ENCODE results near the gene HTRA1.

Gene HTRA1

GRCh38 chr10:122454071-122454470, 7.3 kb upstream of the HTRA1 start:
- no peak for TF ChIP-seq REST (IDR thresholded peaks at IDR 0.05; ENCODE audit: insufficient read depth in 1 of 2, low read depth in 2 of 2, low read length in 2 of 2)
- TF ChIP-seq SIN3A (IDR thresholded peaks at IDR 0.05; ENCODE audit: borderline replicate concordance, insufficient read depth, low read length): no peak
- no peak for TF ChIP-seq TAF1 (IDR thresholded peaks at IDR 0.05; ENCODE audit: borderline replicate concordance, insufficient read depth, low read length)
- no peak for TF ChIP-seq POLR2AphosphoS5 (IDR thresholded peaks at IDR 0.05; ENCODE audit: low read depth, low read length)
- TF ChIP-seq FOXP2 (optimal IDR thresholded peaks at IDR 0.05; ENCODE audit: borderline replicate concordance, extremely low read depth, extremely low read length, insufficient read depth): no peak

DNA sequence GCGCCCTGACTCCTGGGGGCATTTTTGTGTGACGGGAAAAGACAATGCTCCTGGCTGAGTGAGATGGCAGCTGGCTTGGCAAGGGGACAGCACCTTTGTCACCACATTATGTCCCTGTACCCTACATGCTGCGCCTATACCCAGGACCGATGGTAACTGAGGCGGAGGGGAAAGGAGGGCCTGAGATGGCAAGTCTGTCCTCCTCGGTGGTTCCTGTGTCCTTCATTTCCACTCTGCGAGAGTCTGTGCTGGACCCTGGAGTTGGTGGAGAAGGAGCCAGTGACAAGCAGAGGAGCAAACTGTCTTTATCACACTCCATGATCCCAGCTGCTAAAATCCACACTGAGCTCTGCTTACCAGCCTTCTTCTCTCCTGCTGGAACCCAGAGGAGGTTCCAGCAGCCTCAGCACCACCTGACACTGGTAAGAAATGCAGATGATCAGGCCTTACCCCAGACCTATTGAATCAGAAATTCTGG, 6.7 kb upstream of the HTRA1 start, which contains the start of gene ARMS2:
Gene ARMS2, plus strand, starts transcription at position 51 of the 478 bp plus-strand sequence. Its CDS starts 75 bp downstream, at position 126.
- TF ChIP-seq SIN3A (IDR thresholded peaks at IDR 0.05; ENCODE audit: borderline replicate concordance, insufficient read depth, low read length): no peak
- TF ChIP-seq POLR2AphosphoS5 (IDR thresholded peaks at IDR 0.05; ENCODE audit: low read depth, low read length): no peak
- TF ChIP-seq FOXP2 (optimal IDR thresholded peaks at IDR 0.05; ENCODE audit: borderline replicate concordance, extremely low read depth, extremely low read length, insufficient read depth): no peak
- no peak for TF ChIP-seq TAF1 (IDR thresholded peaks at IDR 0.05; ENCODE audit: borderline replicate concordance, insufficient read depth, low read length)
- TF ChIP-seq REST (IDR thresholded peaks at IDR 0.05; ENCODE audit: insufficient read depth in 1 of 2, low read depth in 2 of 2, low read length in 2 of 2): no peak

GRCh38 chr10:122455376-122456079, 5.8 kb upstream of the HTRA1 start:
- TF ChIP-seq TAF1 (IDR thresholded peaks at IDR 0.05; ENCODE audit: borderline replicate concordance, insufficient read depth, low read length) (no peak), POLR2AphosphoS5 (IDR thresholded peaks at IDR 0.05; ENCODE audit: low read depth, low read length) (no peak), REST (IDR thresholded peaks at IDR 0.05; ENCODE audit: insufficient read depth in 1 of 2, low read depth in 2 of 2, low read length in 2 of 2) (no peak), SIN3A (IDR thresholded peaks at IDR 0.05; ENCODE audit: borderline replicate concordance, insufficient read depth, low read length) (no peak), FOXP2 (optimal IDR thresholded peaks at IDR 0.05; ENCODE audit: borderline replicate concordance, extremely low read depth, extremely low read length, insufficient read depth) (no peak)

DNA sequence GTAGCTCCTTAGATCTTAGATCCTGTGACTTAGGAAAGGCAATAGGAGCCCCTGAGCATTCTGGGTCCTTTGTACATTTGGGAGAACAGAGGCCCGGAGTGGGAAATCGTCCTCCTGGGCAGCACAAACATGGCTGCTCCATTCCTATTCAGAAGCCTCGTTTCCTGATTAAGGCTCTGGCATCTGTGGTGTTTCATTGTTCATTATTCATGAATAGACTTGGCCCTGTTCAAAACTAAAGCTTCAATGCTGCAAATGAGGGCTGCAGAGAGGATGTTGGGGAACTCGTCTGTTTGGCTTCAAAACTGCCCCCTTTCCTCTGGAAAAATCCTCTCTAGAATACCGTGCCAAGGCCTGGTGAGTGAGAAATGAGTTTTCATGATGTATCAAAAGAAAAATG, 3.4 kb upstream of the HTRA1 start:
- TF ChIP-seq TAF1 (IDR thresholded peaks at IDR 0.05; ENCODE audit: borderline replicate concordance, insufficient read depth, low read length): no peak
- TF ChIP-seq FOXP2 (optimal IDR thresholded peaks at IDR 0.05; ENCODE audit: borderline replicate concordance, extremely low read depth, extremely low read length, insufficient read depth): no peak
- TF ChIP-seq SIN3A (IDR thresholded peaks at IDR 0.05; ENCODE audit: borderline replicate concordance, insufficient read depth, low read length): no peak
- no peak for TF ChIP-seq POLR2AphosphoS5 (IDR thresholded peaks at IDR 0.05; ENCODE audit: low read depth, low read length)
- TF ChIP-seq REST (IDR thresholded peaks at IDR 0.05; ENCODE audit: insufficient read depth in 1 of 2, low read depth in 2 of 2, low read length in 2 of 2): no peak

Data from PFSK-1 (cell line).